GM12891 (cell line): ENCODE results near the gene ABHD17A.

Source experiments
- POLR2A ChIP-seq: IDR thresholded peaks from 2 replicates; pipeline ENCODE4 v1.6.1; 2011; ENCODE audit warnings: low read depth, low read length, control low read depth
- POLR2AphosphoS5 ChIP-seq: IDR thresholded peaks from 2 replicates; pipeline ENCODE4 v1.6.1; 2011; ENCODE audit warnings: low read depth, low read length, control low read depth
- POU2F2 ChIP-seq: IDR thresholded peaks from 2 replicates; pipeline ENCODE4 v1.6.1; 2011; ENCODE audit warnings: low read depth, mild to moderate bottlenecking, control low read depth, low read length, moderate library complexity
- TAF1 ChIP-seq: IDR thresholded peaks from 2 replicates; pipeline ENCODE4 v1.6.1; 2011; ENCODE audit warnings: low read depth, low read length, control low read depth

- TF ChIP-seq POLR2A, result no peak
- no peak for TF ChIP-seq POLR2AphosphoS5
- no peak for TF ChIP-seq TAF1
- TF ChIP-seq POU2F2, result no peak
Observed at GRCh38 chr19:1862424-1863327, 22.6 kb downstream of the ABHD17A start.
